SU-DHL-6 (cell line): Measurements from ENCODE around the gene BBS10.

ENCODE experiments used
- H2AFZ ChIP-seq: fragments of 200-600 bp; sonication (generic); 2 replicates; pipeline ENCODE4 v1.6.1; 2014; ENCODE audit warnings: low read depth, mild to moderate bottlenecking, moderate library complexity, mixed read lengths, antibody characterized with exemption, low read length; ENCODE audit not compliant: severe bottlenecking
- H3F3A ChIP-seq: fragments of 200-600 bp; shearing (Covaris generic); 2 replicates; pipeline ENCODE4 v1.6.0; 2016; ENCODE audit warnings: antibody characterized with exemption, mild to moderate bottlenecking; ENCODE audit not compliant: insufficient read depth
- H3K27ac ChIP-seq: fragments of 200-600 bp; sonication (generic); 2 replicates; pipeline ENCODE4 v1.5.1; 2016; ENCODE audit warnings: low read depth, mild to moderate bottlenecking, low read length, moderate library complexity, mixed read lengths
- H3K27me3 ChIP-seq: fragments of 200-600 bp; sonication (generic), shearing (Covaris generic); 2 replicates; pipeline ENCODE4 v1.6.0; 2014; ENCODE audit warnings: mild to moderate bottlenecking, low read length
- H3K36me3 ChIP-seq: fragments of 200-600 bp; sonication (generic); 2 replicates; pipeline ENCODE4 v1.6.1; 2014; ENCODE audit warnings: mild to moderate bottlenecking, low read length, mixed read lengths
- H3K4me2 ChIP-seq: fragments of 300-600, 200-600 bp; shearing (Covaris generic), sonication (generic); 2 replicates; pipeline ENCODE4 v1.6.0; 2014; ENCODE audit warnings: low read length, low read depth, mild to moderate bottlenecking; ENCODE audit not compliant: poor library complexity, severe bottlenecking
- H3K4me3 ChIP-seq: fragments of 200-600 bp; sonication (generic); 2 replicates; pipeline ENCODE4 v1.5.1; 2014; ENCODE audit warnings: antibody characterized with exemption, low read length, mild to moderate bottlenecking, mixed read lengths; ENCODE audit not compliant: insufficient read depth, poor library complexity, severe bottlenecking
- H3K79me2 ChIP-seq: fragments of 200-600 bp; sonication (generic); 2 replicates; pipeline ENCODE4 v1.6.1; 2014; ENCODE audit warnings: mild to moderate bottlenecking, low read length, moderate library complexity; ENCODE audit not compliant: insufficient read depth
- H3K9ac ChIP-seq: fragments of 200-600 bp; sonication (generic); 2 replicates; pipeline ENCODE4 v1.7.0; 2014; ENCODE audit warnings: mild to moderate bottlenecking, low read length
- H3K9me2 ChIP-seq: fragments of 200-600 bp; sonication (generic); replicated peaks from 2 replicates; pipeline ENCODE4 v1.6.1; 2014; ENCODE audit warnings: low read length; ENCODE audit not compliant: insufficient read depth
- H3K9me3 ChIP-seq: fragments of 200-600 bp; sonication (generic); 2 replicates; pipeline ENCODE4 v1.6.1; 2014; ENCODE audit warnings: low read length, mixed read lengths; ENCODE audit not compliant: insufficient read depth
- H4K20me1 ChIP-seq: fragments of 200-600 bp; sonication (generic); 2 replicates; pipeline ENCODE4 v1.6.1; 2014; ENCODE audit warnings: low read depth, mild to moderate bottlenecking, antibody characterized with exemption, low read length, moderate library complexity, mixed read lengths
- CTCF ChIP-seq: fragments of 200-600 bp; sonication (generic); IDR thresholded peaks from one replicate; pipeline ENCODE4 v1.5.1; 2017; ENCODE audit warnings: antibody characterized with exemption, mild to moderate bottlenecking, low read length, moderate library complexity; ENCODE audit not compliant: insufficient read depth, poor library complexity, severe bottlenecking
- EZH2phosphoT487 ChIP-seq: fragments of 200-600 bp; sonication (generic), shearing (Covaris generic); conservative IDR thresholded peaks from 2 replicates; pipeline ENCODE4 v1.6.1; 2018; ENCODE audit warnings: mild to moderate bottlenecking, antibody characterized with exemption, low read length, moderate library complexity, mixed read lengths

Gene BBS10

GRCh38 chr12:76299536-76300296 lies 48.5 kb downstream of the BBS10 start:
- no peaks in the 10 kb centered on the region for H3K9me2 ChIP-seq
- no peaks in the 10 kb centered on the region for H3K27me3 ChIP-seq
- H2AFZ ChIP-seq = no peak overlapping the region
- no peak for TF ChIP-seq EZH2phosphoT487
- TF ChIP-seq CTCF = no peak
- no peak overlapping the region for H3K27ac ChIP-seq
- no peak overlapping the region for H3K4me2 ChIP-seq
- H3F3A ChIP-seq = no peaks in the 10 kb centered on the region
- no peaks in the 10 kb centered on the region for H3K9me3 ChIP-seq
- H3K9ac ChIP-seq = no peak overlapping the region
- H3K4me3 ChIP-seq = no peak overlapping the region
- H3K79me2 ChIP-seq = no peaks in the 10 kb centered on the region
- H3K36me3 ChIP-seq = no peaks in the 10 kb centered on the region
- no peaks in the 10 kb centered on the region for H4K20me1 ChIP-seq
